Glutamatergic neuron (in vitro differentiated cells): ENCODE results near the gene FRAT2. TPM values are rescaled to one million over a fixed set of nuclear protein-coding genes. Genes with fewer than 3 reads are reported as not detected.

Experiments used
- DNase-seq: peaks from one replicate; pipeline ENCODE4 v3.0.0; 2022
- H3K27ac Mint-ChIP-seq: one replicate; pipeline ENCODE4 v1.8.0; 2020; ENCODE audit warnings: mild to moderate bottlenecking, mixed read lengths, inconsistent platforms; ENCODE audit not compliant: unreplicated experiment
- H3K27me3 Mint-ChIP-seq: one replicate; pipeline ENCODE4 v1.8.0; 2020; ENCODE audit warnings: mild to moderate bottlenecking, moderate library complexity, mixed read lengths, inconsistent platforms; ENCODE audit not compliant: unreplicated experiment
- H3K36me3 Mint-ChIP-seq: one replicate; pipeline ENCODE4 v1.8.0; 2020; ENCODE audit warnings: mild to moderate bottlenecking, mixed read lengths, inconsistent platforms; ENCODE audit not compliant: unreplicated experiment
- H3K4me1 Mint-ChIP-seq: one replicate; pipeline ENCODE4 v1.8.0; 2020; ENCODE audit warnings: mild to moderate bottlenecking, low read depth, mixed read lengths, inconsistent platforms; ENCODE audit not compliant: unreplicated experiment
- H3K4me3 Mint-ChIP-seq: one replicate; pipeline ENCODE4 v1.8.0; 2020; ENCODE audit warnings: mild to moderate bottlenecking, mixed read lengths, inconsistent platforms; ENCODE audit not compliant: unreplicated experiment
- H3K9me3 Mint-ChIP-seq: one replicate; pipeline ENCODE4 v1.8.0; 2020; ENCODE audit warnings: mild to moderate bottlenecking, moderate library complexity, mixed read lengths, inconsistent platforms; ENCODE audit not compliant: unreplicated experiment
- CTCF ChIP-seq: fragments of 200-600 bp; sonication (generic); IDR thresholded peaks from one replicate; pipeline ENCODE4 v1.5.0; 2021; ENCODE audit not compliant: partially characterized antibody, unreplicated experiment
- total RNA-seq: library from RNA; stranded (reverse); fragmentation: NEBNext Ultra II Directional; extraction: Animal tissue kit (Norgen Biotek cat#: 25700); gene quantifications from one replicate; pipeline ENCODE4 v1.2.1, GENCODE V29; 2021; ENCODE audit not compliant: unreplicated experiment

FRAT2 gene
- total RNA-seq, 1 donor from 2014 or later: 15.9 TPM

DNA sequence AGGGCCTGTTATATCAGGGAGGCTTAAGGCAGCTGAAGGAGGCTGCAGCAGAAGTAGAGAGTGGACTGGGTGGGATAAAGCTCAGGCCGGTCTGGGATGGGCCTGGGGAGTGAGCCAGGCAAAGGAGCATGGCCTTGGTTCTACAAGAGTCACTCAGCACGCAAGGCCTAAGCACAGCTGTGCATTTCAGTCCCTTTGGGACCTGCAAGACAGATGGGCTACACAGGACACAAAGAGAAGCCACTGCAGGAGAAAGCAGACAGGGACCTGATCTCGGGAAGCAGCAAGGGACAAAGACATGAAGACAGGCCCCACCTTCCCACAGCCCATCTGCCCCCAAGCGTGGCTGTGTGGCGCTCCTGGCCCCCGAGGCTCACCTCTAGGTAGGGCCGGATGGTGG, 37.2 kb upstream of the FRAT2 start:
- Mint-ChIP-seq H3K4me1 (peaks cover 15% of the 10 kb centered on the region), H3K36me3 (no peaks in the 10 kb centered on the region), H3K4me3 (peak overlapping the region; percentile 68), H3K9me3 (peaks cover 15% of the 10 kb centered on the region), H3K27ac (peak overlapping the region; percentile 100), H3K27me3 (peaks cover 5% of the 10 kb centered on the region)
- no peak for TF ChIP-seq CTCF
- peak; percentile 84 for DNase-seq

DNA sequence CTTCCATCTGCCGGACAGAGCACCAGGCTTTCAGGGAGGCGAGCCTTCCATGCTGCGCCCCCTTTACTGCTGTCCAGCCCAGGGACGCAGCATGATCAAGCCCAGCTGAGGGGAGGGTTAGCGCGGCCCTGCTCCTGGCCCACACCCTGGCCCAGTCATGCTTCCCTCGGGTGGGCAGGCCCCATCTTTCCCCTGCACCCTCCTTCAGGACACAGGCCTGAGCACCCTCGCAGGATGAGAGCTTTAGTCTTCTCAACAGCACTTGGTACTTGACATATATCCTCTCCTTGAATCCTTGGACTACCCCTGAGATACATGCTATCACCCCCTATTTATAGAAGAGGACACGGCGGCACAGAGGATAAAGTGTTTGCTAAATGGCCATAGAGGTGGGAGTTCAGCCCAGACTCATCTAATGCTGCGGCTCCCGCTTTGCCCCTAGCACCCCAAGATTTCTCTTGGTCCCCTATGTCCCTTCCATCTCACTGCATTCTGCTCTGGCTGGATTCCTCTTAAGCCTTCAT, 32.7 kb upstream of the FRAT2 start:
- peaks cover 16% of the 10 kb centered on the region for H3K9me3 Mint-ChIP-seq
- peaks cover 3% of the 10 kb centered on the region for H3K27me3 Mint-ChIP-seq
- H3K36me3 Mint-ChIP-seq: peaks cover 6% of the 10 kb centered on the region
- H3K4me1 Mint-ChIP-seq: peaks cover 18% of the 10 kb centered on the region
- no peak overlapping the region for H3K27ac Mint-ChIP-seq
- TF ChIP-seq CTCF: no peak
- no peak for DNase-seq
- no peak overlapping the region for H3K4me3 Mint-ChIP-seq

DNA sequence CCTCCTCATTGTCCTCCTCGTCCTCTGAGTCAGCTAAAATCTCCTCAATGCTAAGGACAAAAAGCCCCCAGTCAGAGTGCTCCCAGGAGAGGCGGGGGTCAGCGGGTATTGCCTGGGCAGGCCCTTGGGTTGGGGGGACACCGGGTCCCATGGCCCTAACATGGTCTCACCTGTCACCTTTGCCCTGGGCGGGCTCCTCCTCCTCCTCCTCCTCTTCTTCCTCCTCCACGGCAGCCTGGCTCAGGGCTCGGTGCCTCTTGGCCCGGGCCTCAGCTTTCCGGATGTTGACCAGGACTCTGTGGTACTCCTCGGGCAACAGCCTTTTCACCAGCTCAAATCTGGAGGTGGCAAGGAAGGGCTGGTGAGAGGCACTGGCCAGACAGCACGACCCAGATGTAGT, 32.0 kb upstream of the FRAT2 start:
- peaks cover 12% of the 10 kb centered on the region for H3K4me1 Mint-ChIP-seq
- peaks cover 6% of the 10 kb centered on the region for H3K36me3 Mint-ChIP-seq
- peaks cover 3% of the 10 kb centered on the region for H3K27me3 Mint-ChIP-seq
- peaks cover 10% of the 10 kb centered on the region for H3K9me3 Mint-ChIP-seq
- H3K27ac Mint-ChIP-seq: no peak overlapping the region
- no peak for DNase-seq
- no peak for TF ChIP-seq CTCF
- no peak overlapping the region for H3K4me3 Mint-ChIP-seq

GRCh38 chr10:97365761-97366351, 31.3 kb upstream of the FRAT2 start:
- Mint-ChIP-seq H3K27ac (no peak overlapping the region), H3K36me3 (peaks cover 6% of the 10 kb centered on the region), H3K4me3 (no peak overlapping the region), H3K4me1 (peaks cover 10% of the 10 kb centered on the region), H3K27me3 (peaks cover 3% of the 10 kb centered on the region), H3K9me3 (peaks cover 6% of the 10 kb centered on the region)
- no peak for DNase-seq
- no peak for TF ChIP-seq CTCF

- H3K27me3 Mint-ChIP-seq: peaks cover 5% of the 10 kb centered on the region
- H3K9me3 Mint-ChIP-seq: peaks cover 3% of the 10 kb centered on the region
- no peak overlapping the region for H3K27ac Mint-ChIP-seq
- peaks cover 6% of the 10 kb centered on the region for H3K36me3 Mint-ChIP-seq
- H3K4me3 Mint-ChIP-seq: no peak overlapping the region
- no peak for TF ChIP-seq CTCF
- DNase-seq: no peak
- peaks cover 8% of the 10 kb centered on the region for H3K4me1 Mint-ChIP-seq
Observed at GRCh38 chr10:97363071-97363470, 28.5 kb upstream of the FRAT2 start.
